Skeletal muscle satellite cell (primary cell): ENCODE measurements around the gene SERINC1.

ENCODE experiments used
- H3K27me3 ChIP-seq: 2 replicates; pipeline ENCODE4 v1.7.0; 2013; ENCODE audit warnings: low read length; ENCODE audit not compliant: control insufficient read depth, insufficient read depth
- H3K36me3 ChIP-seq: 2 replicates; pipeline ENCODE4 v1.7.0; 2013; ENCODE audit warnings: mild to moderate bottlenecking, control low read depth, low read length; ENCODE audit not compliant: insufficient read depth
- H3K4me1 ChIP-seq: 2 replicates; pipeline ENCODE4 v1.7.0; 2013; ENCODE audit warnings: low read length; ENCODE audit not compliant: control insufficient read depth, insufficient read depth
- H3K4me2 ChIP-seq: 2 replicates; pipeline ENCODE4 v1.7.0; 2013; ENCODE audit warnings: mild to moderate bottlenecking, low read length
- H3K4me3 ChIP-seq: 2 replicates; pipeline ENCODE4 v1.7.0; 2013; ENCODE audit warnings: low read length
- H3K9ac ChIP-seq: 2 replicates; pipeline ENCODE4 v1.7.0; 2013; ENCODE audit warnings: mild to moderate bottlenecking, low read depth, low read length, moderate library complexity
- H3K9me3 ChIP-seq: replicated peaks from 2 replicates; pipeline ENCODE4 v1.7.0; 2013; ENCODE audit warnings: mild to moderate bottlenecking, control low read depth, low read length

SERINC1 gene

GRCh38 chr6:122431780-122432179 lies 39.8 kb downstream of the SERINC1 start:
- no peaks in the 10 kb centered on the region for H3K9me3 ChIP-seq
- H3K4me3 ChIP-seq: no peak overlapping the region
- no peak overlapping the region for H3K4me2 ChIP-seq
- no peaks in the 10 kb centered on the region for H3K4me1 ChIP-seq
- H3K36me3 ChIP-seq: peaks cover 23% of the 10 kb centered on the region
- no peaks in the 10 kb centered on the region for H3K27me3 ChIP-seq
- H3K9ac ChIP-seq: no peak overlapping the region

GRCh38 chr6:122429323-122429722 lies 42.3 kb downstream of the SERINC1 start:
- H3K4me2 ChIP-seq: no peak overlapping the region
- H3K4me1 ChIP-seq: no peaks in the 10 kb centered on the region
- no peak overlapping the region for H3K9ac ChIP-seq
- H3K4me3 ChIP-seq: no peak overlapping the region
- no peaks in the 10 kb centered on the region for H3K9me3 ChIP-seq
- H3K36me3 ChIP-seq: peaks cover 21% of the 10 kb centered on the region
- no peaks in the 10 kb centered on the region for H3K27me3 ChIP-seq

DNA sequence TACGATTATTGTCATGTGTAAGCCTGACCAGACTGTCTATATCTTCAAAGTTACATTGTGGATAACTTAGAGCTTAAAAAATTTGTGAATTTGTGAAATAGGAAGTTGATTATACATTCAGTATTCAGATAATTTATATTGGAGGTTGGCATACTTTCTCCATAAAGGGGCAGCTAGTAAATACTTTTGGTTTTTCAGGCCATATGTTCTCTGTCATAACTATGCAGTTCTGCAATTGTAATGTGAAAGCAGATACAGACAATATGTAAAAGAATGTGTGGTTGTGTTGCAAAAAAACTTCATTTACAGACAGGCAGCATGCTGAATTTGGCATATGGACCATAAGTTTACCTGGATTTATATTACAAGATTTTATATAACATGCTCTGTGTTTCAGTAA lies 42.8 kb downstream of the SERINC1 start:
- Histone ChIP-seq H3K9me3 (no peaks in the 10 kb centered on the region), H3K27me3 (no peaks in the 10 kb centered on the region), H3K36me3 (peaks cover 26% of the 10 kb centered on the region), H3K4me1 (no peaks in the 10 kb centered on the region), H3K4me3 (no peak overlapping the region), H3K4me2 (no peak overlapping the region), H3K9ac (no peak overlapping the region)

DNA sequence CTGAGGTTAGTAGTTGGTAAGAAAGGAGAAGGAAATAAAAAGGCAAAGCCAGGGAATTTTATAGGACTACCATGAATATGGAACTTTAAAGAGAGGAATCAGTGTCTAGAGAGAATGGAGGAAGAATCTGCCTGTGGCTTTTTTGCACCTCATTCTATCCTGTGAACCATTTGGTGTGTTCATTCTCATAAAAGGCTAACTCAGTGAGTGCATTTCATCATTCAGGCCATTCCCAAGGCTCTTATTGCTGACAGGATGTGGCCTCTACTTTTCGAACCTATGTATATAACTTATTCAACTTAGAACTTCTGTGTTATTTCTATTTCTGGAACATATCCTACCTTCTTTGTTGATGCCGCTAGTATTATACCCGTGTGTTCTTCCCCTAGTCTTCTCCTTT lies 45.0 kb downstream of the SERINC1 start:
- Histone ChIP-seq H3K4me2 (no peak overlapping the region), H3K9ac (no peak overlapping the region), H3K36me3 (peaks cover 25% of the 10 kb centered on the region), H3K27me3 (no peaks in the 10 kb centered on the region), H3K4me3 (no peak overlapping the region), H3K4me1 (no peaks in the 10 kb centered on the region), H3K9me3 (no peaks in the 10 kb centered on the region)

- Histone ChIP-seq H3K9ac (no peak overlapping the region), H3K27me3 (no peaks in the 10 kb centered on the region), H3K9me3 (no peaks in the 10 kb centered on the region), H3K4me1 (no peaks in the 10 kb centered on the region), H3K4me3 (no peak overlapping the region), H3K36me3 (peaks cover 36% of the 10 kb centered on the region), H3K4me2 (no peak overlapping the region)
Observed at GRCh38 chr6:122423734-122424133, 47.9 kb downstream of the SERINC1 start.

DNA sequence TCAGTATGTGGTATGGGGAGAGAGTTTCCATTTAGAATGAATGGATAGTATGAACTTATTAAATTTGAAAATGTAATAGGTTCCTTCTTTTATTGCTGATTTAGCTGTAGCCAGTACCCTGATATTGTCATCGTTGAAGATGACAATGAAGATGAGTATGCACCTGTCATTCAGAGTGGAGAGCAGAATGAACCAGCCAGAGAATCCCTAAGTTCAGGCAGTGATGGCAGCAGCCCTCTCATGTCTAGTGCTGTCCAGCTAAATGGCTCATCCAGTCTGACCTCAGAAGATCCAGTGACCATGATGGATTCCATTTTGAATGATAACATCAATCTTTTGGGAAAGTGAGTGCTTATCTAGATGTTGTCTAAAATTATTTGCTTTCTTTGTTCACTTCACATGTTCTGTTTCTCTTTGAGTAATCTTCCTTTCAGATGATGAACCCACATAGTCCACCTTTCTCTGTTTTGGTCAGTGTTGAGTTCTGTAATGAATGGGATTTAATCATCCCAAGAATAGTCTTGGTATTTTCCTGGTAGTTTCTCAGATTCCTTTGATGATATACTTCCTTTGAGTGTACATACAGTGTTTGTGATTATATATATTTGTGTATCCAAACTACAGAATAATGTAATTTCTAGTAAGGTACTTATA lies 48.9 kb downstream of the SERINC1 start:
- no peaks in the 10 kb centered on the region for H3K9me3 ChIP-seq
- H3K4me3 ChIP-seq: no peak overlapping the region
- no peaks in the 10 kb centered on the region for H3K27me3 ChIP-seq
- H3K4me1 ChIP-seq: no peaks in the 10 kb centered on the region
- no peak overlapping the region for H3K4me2 ChIP-seq
- peaks cover 40% of the 10 kb centered on the region for H3K36me3 ChIP-seq
- H3K9ac ChIP-seq: no peak overlapping the region

DNA sequence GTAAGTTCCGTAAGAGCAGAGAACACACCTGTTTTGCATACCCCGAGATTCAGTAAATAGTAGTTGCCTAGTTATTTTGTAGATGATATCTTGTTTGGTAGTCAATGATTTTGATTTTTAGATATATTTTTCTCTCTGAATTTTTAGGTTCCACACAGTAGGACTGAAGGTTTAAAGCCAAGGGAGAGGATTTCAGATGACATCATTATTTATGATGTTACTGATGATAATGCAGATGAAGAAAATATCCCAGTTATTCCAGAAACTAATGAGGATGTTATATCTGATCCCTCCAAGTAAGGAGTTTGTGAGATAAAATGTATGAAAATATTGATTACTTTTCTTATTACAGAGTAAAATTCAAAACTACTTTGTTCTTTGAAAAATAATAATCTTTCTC lies 49.6 kb downstream of the SERINC1 start:
- Histone ChIP-seq H3K4me1 (no peaks in the 10 kb centered on the region), H3K27me3 (no peaks in the 10 kb centered on the region), H3K9me3 (no peaks in the 10 kb centered on the region), H3K4me3 (no peak overlapping the region), H3K4me2 (no peak overlapping the region), H3K36me3 (peaks cover 39% of the 10 kb centered on the region), H3K9ac (no peak overlapping the region)

DNA sequence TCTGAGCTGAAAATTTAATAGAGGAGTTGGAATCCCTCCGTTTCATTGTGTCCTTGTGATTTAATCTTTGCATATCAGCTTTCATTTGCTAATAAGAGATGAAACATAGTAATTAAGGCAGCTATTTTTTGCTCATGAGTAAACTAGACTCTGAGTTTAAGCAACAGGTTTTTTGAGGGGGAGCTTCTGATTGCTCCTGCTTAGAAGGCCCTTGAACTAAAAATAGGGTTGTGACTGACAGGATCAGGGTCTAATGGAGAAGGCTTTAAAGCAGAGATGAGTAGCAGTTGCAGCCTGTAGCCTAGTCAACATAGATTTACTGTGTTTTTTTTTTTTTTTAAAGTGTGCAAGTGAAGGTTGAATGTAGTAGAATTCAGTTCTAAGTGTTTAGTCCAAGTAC lies 54.8 kb downstream of the SERINC1 start:
- Histone ChIP-seq H3K36me3 (peaks cover 36% of the 10 kb centered on the region), H3K9me3 (no peaks in the 10 kb centered on the region), H3K9ac (no peak overlapping the region), H3K27me3 (no peaks in the 10 kb centered on the region), H3K4me1 (no peaks in the 10 kb centered on the region), H3K4me2 (no peak overlapping the region), H3K4me3 (no peak overlapping the region)

- H3K9me3 ChIP-seq: no peaks in the 10 kb centered on the region
- peaks cover 4% of the 10 kb centered on the region for H3K4me1 ChIP-seq
- no peak overlapping the region for H3K4me2 ChIP-seq
- H3K36me3 ChIP-seq: peaks cover 20% of the 10 kb centered on the region
- H3K27me3 ChIP-seq: no peaks in the 10 kb centered on the region
- H3K9ac ChIP-seq: no peak overlapping the region
- H3K4me3 ChIP-seq: no peak overlapping the region
Observed at GRCh38 chr6:122412001-122412400, 59.6 kb downstream of the SERINC1 start.

- Histone ChIP-seq H3K27me3 (no peaks in the 10 kb centered on the region), H3K4me1 (peaks cover 4% of the 10 kb centered on the region), H3K36me3 (peaks cover 11% of the 10 kb centered on the region), H3K9me3 (no peaks in the 10 kb centered on the region), H3K9ac (no peak overlapping the region), H3K4me3 (no peak overlapping the region), H3K4me2 (no peak overlapping the region)
Observed at GRCh38 chr6:122408702-122409458, 62.7 kb downstream of the SERINC1 start.

DNA sequence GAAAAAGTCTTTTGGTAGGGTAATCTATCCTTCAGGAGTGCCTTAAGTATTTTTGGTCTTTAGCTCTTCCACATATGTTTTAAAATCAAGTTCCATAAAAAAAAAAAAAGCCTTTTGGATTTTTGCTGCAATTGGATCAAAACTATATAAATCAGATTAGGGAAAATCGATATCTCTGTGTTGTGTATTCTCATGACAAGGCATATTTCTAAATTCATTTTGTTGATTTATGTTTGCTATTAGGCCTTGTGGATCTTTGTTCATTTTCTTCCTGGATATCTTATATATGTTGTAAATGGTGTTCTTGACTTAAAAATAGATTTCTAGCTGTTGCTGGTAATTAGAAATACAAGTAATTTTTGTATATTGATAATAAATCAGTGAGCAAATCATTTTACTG lies 63.4 kb downstream of the SERINC1 start:
- Histone ChIP-seq H3K4me3 (no peak overlapping the region), H3K4me2 (no peak overlapping the region), H3K4me1 (peaks cover 4% of the 10 kb centered on the region), H3K9ac (no peak overlapping the region), H3K27me3 (no peaks in the 10 kb centered on the region), H3K36me3 (peaks cover 5% of the 10 kb centered on the region), H3K9me3 (no peaks in the 10 kb centered on the region)

DNA sequence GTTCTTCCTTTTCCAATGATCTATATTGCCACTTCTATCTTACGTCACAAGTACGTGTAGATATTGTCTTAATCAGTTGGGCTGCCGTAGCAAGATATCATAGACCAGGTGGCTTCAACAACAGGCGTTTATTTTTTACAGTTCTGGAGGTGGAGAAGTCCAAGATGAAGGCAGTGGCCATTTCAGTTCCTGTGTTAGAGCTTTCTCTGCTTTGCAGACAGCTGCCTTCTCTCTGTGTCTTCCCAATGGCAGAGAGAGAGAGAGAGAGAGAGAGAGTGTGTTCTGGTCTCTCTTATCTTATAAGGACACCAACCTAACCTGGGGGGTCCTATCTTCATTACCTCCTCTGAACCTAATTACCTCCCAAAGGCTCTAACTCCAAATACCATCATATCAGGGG lies 63.9 kb downstream of the SERINC1 start:
- H3K4me2 ChIP-seq: no peak overlapping the region
- peaks cover under 1% of the 10 kb centered on the region for H3K36me3 ChIP-seq
- no peak overlapping the region for H3K4me3 ChIP-seq
- peaks cover 4% of the 10 kb centered on the region for H3K4me1 ChIP-seq
- H3K9me3 ChIP-seq: no peaks in the 10 kb centered on the region
- H3K27me3 ChIP-seq: no peaks in the 10 kb centered on the region
- H3K9ac ChIP-seq: no peak overlapping the region
